Embryonic facial prominence (tissue), 1 donor: Measurements from ENCODE around the gene ATMIN.

Experiments used
- DNase-seq: peaks from one replicate; pipeline ENCODE4 v3.0.0-alpha.2; 2016; ENCODE audit errors: extremely low spot score

ATMIN gene

GRCh38 chr16:81006211-81006812 is 29.3 kb upstream of the ATMIN start:
- DNase-seq = no peak

- peak; percentile 96 for DNase-seq
Measured at GRCh38 chr16:81006813-81007695, 28.6 kb upstream of the ATMIN start, which contains the start of the genes CENPN and CMC2. Gene CENPN, plus strand, starts transcription at chr16:81007214. Its CDS starts 4,726 bp downstream, at chr16:81011940. Gene CMC2, minus strand, starts transcription at chr16:81006885. Its CDS starts 9,491 bp downstream, at chr16:80997394.

GRCh38 chr16:81008505-81008789 is 27.2 kb upstream of the ATMIN start:
- DNase-seq = no peak

GRCh38 chr16:81012974-81013373 is 22.7 kb upstream of the ATMIN start:
- no peak for DNase-seq

GRCh38 chr16:81014672-81015071 is 21.0 kb upstream of the ATMIN start:
- no peak for DNase-seq

- no peak for DNase-seq
Measured at GRCh38 chr16:81018496-81018895, 17.1 kb upstream of the ATMIN start.

GRCh38 chr16:81026429-81026828 is 9.2 kb upstream of the ATMIN start:
- no peak for DNase-seq

GRCh38 chr16:81029930-81030604 is 5.6 kb upstream of the ATMIN start:
- no peak for DNase-seq

- DNase-seq = no peak
Measured at GRCh38 chr16:81035975-81036750, 521 bp downstream of the ATMIN start.

- DNase-seq = no peak
Measured at GRCh38 chr16:81036751-81037350, 1.2 kb downstream of the ATMIN start.

GRCh38 chr16:81040131-81040530 is 4.5 kb downstream of the ATMIN start:
- DNase-seq = no peak

GRCh38 chr16:81040842-81041241 is 5.2 kb downstream of the ATMIN start:
- DNase-seq = no peak

- no peak for DNase-seq
Measured at GRCh38 chr16:81041696-81042095, 6.1 kb downstream of the ATMIN start.

- no peak for DNase-seq
Measured at GRCh38 chr16:81042821-81043220, 7.2 kb downstream of the ATMIN start.

GRCh38 chr16:81053761-81054160 is 18.1 kb downstream of the ATMIN start:
- no peak for DNase-seq

- DNase-seq = no peak
Measured at GRCh38 chr16:81060576-81061306, 25.1 kb downstream of the ATMIN start.

- DNase-seq = no peak
Measured at GRCh38 chr16:81061307-81061640, 25.6 kb downstream of the ATMIN start.

- no peak for DNase-seq
Measured at GRCh38 chr16:81061871-81062608, 26.4 kb downstream of the ATMIN start.

- no peak for DNase-seq
Measured at GRCh38 chr16:81066681-81067080, 31.0 kb downstream of the ATMIN start.

GRCh38 chr16:81067166-81067565 is 31.5 kb downstream of the ATMIN start:
- DNase-seq = no peak
